A673 (cell line): ENCODE results near the gene NR2F1. TPM values are rescaled to one million over a fixed set of nuclear protein-coding genes. Genes with fewer than 3 reads are reported as not detected.

Source experiments
- BruUV-seq: library from RNA; stranded (reverse); fragments of 400-500 nt; replicated peaks from 2 replicates; lab custom pipeline; 2021; lab: Mats Ljungman, UMichigan
- CTCF ChIA-PET: fragments of 300-600 bp; sonication (Branson Sonifier 250); formaldehyde crosslinking; loops from one replicate; lab custom pipeline; 2022; ENCODE audit warnings: antibody characterized with exemption; lab: Charles Lee
- POLR2A ChIA-PET: fragments of 300-600 bp; sonication (Branson Sonifier 250); formaldehyde crosslinking; loops from one replicate; lab custom pipeline; 2022; ENCODE audit warnings: antibody characterized with exemption; ENCODE audit not compliant: low non-redundant PET; lab: Charles Lee
- DNase-seq: peaks from one replicate; pipeline ENCODE4 v3.0.0-alpha.2; 2015; ENCODE audit warnings: low spot score
- H3K27ac ChIP-seq: fragments of 200-600 bp; sonication (generic); 2 replicates; pipeline ENCODE4 v1.5.1; 2016; ENCODE audit warnings: mixed run types, low read depth, mild to moderate bottlenecking, mixed read lengths, antibody characterized with exemption, low read length; ENCODE audit not compliant: poor library complexity, severe bottlenecking
- H3K27me3 ChIP-seq: fragments of 200-600 bp; sonication (generic); replicated peaks from 2 replicates; pipeline ENCODE4 v1.6.1; 2017; ENCODE audit warnings: mixed run types, low read depth, mild to moderate bottlenecking, mixed read lengths, antibody characterized with exemption, low read length; ENCODE audit not compliant: insufficient read depth, poor library complexity
- H3K36me3 ChIP-seq: fragments of 200-600 bp; sonication (generic); 2 replicates; pipeline ENCODE4 v1.6.1; 2016; ENCODE audit warnings: mixed run types, mild to moderate bottlenecking, mixed read lengths, antibody characterized with exemption, low read length; ENCODE audit not compliant: insufficient read depth, poor library complexity, severe bottlenecking
- H3K4me1 ChIP-seq: fragments of 200-600 bp; sonication (generic); 2 replicates; pipeline ENCODE4 v1.6.1; 2017; ENCODE audit warnings: mixed run types, mild to moderate bottlenecking, mixed read lengths, antibody characterized with exemption, low read length; ENCODE audit not compliant: insufficient read depth, poor library complexity, severe bottlenecking
- H3K4me3 ChIP-seq: fragments of 200-600 bp; sonication (generic); 2 replicates; pipeline ENCODE4 v1.5.1; 2016; ENCODE audit warnings: low read depth, mixed run types, mild to moderate bottlenecking, mixed read lengths, low read length; ENCODE audit not compliant: poor library complexity, severe bottlenecking
- H3K9me3 ChIP-seq: fragments of 200-600 bp; sonication (generic); 2 replicates; pipeline ENCODE4 v1.6.1; 2016; ENCODE audit warnings: mixed run types, low read depth, mild to moderate bottlenecking, mixed read lengths, antibody characterized with exemption, low read length; ENCODE audit not compliant: poor library complexity, severe bottlenecking
- EZH2 ChIP-seq: fragments of 200-600 bp; sonication (generic); IDR thresholded peaks from 2 replicates; pipeline ENCODE4 v1.6.1; 2017; ENCODE audit warnings: borderline replicate concordance, low read depth, mild to moderate bottlenecking, mixed read lengths, antibody characterized with exemption, low read length; ENCODE audit not compliant: poor library complexity, severe bottlenecking
- intact Hi-C: fragments of 100-400 bp; cut with micrococcal nuclease; formaldehyde crosslinking; loops from one replicate; pipeline ENCODE4 v1.10.0; 2022; ENCODE audit not compliant: unreplicated experiment
- total RNA-seq: library from RNA; stranded (reverse); gene quantifications from 2 replicates; pipeline ENCODE4 v1.2.3, GENCODE V29; 2021
- TF ChIP-seq, protein P1 (sequence below): fragments of 300-800, 200-600 bp; sonication (generic); conservative IDR thresholded peaks from 2 replicates; pipeline ENCODE4 v1.5.1; 2017; ENCODE audit warnings: low read depth, mild to moderate bottlenecking, antibody characterized with exemption, low read length, moderate library complexity, mixed read lengths

The NR2F1 gene
- total RNA-seq, 1 experiment from 2014 or later = 3.0 TPM

DNA sequence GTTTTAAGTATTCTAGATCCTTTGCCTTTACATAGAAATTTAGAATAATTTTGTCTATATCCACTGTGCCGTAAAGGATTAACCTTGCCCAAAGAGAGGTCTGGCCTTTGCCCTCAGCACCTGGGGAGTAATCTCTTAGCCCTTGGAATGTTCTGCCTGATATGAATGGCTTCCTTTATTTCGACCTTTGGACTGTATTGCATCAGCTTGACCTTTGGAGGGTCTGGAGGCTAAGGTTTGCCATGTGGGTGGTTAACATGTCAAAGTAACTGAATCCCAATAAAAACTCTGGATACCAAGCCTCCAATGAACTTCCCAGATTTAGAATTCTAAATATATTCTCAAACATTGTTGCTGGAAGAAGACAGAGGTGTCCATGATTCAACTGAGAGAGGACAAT, 54.7 kb downstream of the NR2F1 start:
- no peaks in the 10 kb centered on the region for H3K27me3 ChIP-seq
- DNase-seq = no peak
- no peaks in the 10 kb centered on the region for H3K9me3 ChIP-seq
- H3K4me3 ChIP-seq = no peak overlapping the region
- H3K4me1 ChIP-seq = no peaks in the 10 kb centered on the region
- H3K36me3 ChIP-seq = no peaks in the 10 kb centered on the region
- TF ChIP-seq, protein P1, sequence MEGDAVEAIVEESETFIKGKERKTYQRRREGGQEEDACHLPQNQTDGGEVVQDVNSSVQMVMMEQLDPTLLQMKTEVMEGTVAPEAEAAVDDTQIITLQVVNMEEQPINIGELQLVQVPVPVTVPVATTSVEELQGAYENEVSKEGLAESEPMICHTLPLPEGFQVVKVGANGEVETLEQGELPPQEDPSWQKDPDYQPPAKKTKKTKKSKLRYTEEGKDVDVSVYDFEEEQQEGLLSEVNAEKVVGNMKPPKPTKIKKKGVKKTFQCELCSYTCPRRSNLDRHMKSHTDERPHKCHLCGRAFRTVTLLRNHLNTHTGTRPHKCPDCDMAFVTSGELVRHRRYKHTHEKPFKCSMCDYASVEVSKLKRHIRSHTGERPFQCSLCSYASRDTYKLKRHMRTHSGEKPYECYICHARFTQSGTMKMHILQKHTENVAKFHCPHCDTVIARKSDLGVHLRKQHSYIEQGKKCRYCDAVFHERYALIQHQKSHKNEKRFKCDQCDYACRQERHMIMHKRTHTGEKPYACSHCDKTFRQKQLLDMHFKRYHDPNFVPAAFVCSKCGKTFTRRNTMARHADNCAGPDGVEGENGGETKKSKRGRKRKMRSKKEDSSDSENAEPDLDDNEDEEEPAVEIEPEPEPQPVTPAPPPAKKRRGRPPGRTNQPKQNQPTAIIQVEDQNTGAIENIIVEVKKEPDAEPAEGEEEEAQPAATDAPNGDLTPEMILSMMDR = no peak
- no peak for TF ChIP-seq EZH2
- intact Hi-C loops = no loop called here
- BruUV-seq = no TSS peak
- ChIA-PET POLR2A (no interaction called here), CTCF (no interaction called here)
- H3K27ac ChIP-seq = no peak overlapping the region

DNA sequence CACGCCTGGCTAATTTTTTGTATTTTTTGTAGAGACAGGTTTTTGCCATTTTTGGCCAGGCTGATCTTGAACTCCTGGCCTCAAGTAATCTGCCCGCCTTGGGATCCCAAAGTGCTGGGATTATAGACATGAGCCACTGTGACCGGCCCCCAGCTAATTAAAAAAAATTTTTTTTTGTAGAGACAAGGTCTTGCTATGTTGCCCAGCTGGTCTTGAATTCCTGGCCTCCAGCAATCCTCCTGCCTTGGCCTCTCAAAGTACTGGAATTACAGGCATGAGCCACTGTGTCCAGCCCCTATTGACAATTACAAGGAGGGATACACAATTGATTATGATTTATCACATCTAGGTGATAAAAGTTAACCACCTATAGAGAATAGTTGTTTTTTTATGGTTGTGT, 59.5 kb downstream of the NR2F1 start:
- intact Hi-C loops = no loop called here
- no TSS peak for BruUV-seq
- Histone ChIP-seq H3K36me3 (no peaks in the 10 kb centered on the region), H3K4me3 (no peak overlapping the region), H3K9me3 (no peaks in the 10 kb centered on the region), H3K4me1 (no peaks in the 10 kb centered on the region), H3K27ac (no peak overlapping the region), H3K27me3 (no peaks in the 10 kb centered on the region)
- TF ChIP-seq, protein P1 = no peak
- no peak for TF ChIP-seq EZH2
- no peak for DNase-seq
- ChIA-PET CTCF (no interaction called here), POLR2A (no interaction called here)

Other genes starting within 250 kb of the NR2F1 start
- 1.8 and 2.3 TPM in 2 replicates for gene NR2F1-AS1, start 2.0 kb upstream of the NR2F1 start, total RNA-seq
- 0.73 and 0.87 TPM in 2 replicates for gene POU5F2, start 158.4 kb downstream of the NR2F1 start, total RNA-seq